Measurements from ENCODE around the gene KIF26A.

KIF26A gene

DNA sequence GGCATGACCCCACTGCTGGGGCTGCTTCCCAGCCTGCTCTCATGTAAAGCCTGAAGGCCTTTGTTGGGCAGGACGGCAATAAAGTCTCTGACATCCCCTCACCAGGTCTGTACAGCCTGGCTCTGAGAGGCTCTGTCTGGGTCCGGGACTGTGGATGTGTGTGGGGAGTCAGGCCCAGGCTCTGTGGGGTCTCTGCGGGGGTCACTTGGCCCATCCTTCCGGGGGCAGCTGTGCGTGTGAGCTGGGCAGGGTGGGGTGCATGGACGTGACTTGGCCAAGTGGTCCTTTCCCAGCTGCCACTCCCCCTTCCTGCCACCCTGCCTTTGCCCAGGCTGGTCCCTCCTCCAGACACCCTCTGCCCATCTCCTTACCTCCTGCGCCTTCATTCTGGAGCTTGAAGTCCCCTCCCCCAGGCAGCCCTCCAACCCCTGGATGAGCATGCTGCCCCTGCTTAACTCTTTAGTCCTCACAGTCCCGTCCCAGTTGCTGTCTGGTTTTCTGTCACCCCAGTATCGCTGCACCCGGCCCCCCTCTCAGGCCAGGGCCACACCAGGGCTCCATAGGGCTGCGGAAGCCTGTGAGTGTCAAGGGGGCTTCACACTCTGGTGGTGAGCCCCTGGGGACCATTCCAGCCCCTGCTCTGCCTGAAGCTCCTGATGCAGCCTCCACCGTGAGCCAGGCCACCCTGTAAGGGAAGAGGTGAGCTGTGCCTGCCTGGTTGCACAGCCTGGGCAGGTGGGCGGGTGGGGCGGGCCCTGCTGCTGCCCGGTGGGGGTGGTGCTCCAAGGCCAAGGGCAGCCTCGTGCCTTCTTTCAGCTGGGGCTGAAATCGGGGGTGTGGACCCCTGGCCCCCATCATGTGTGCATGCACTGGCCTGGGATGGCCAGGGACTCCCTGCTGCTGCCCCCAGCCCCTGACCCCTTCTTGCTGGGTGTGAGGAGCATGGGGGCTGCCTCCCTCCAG lies 25.5 kb upstream of the KIF26A start:
- no peak for DNase-seq (ENCODE audit: low spot score)

GRCh38 chr14:104113631-104114420 lies 24.6 kb upstream of the KIF26A start:
- DNase-seq (ENCODE audit: low spot score): no peak

- DNase-seq (ENCODE audit: low spot score): no peak
Measured at GRCh38 chr14:104114421-104115130, 23.8 kb upstream of the KIF26A start.

- no peak for DNase-seq (ENCODE audit: low spot score)
Measured at GRCh38 chr14:104115131-104115600, 23.2 kb upstream of the KIF26A start.

- no peak for DNase-seq (ENCODE audit: low spot score)
Measured at GRCh38 chr14:104115691-104116287, 22.6 kb upstream of the KIF26A start.

DNA sequence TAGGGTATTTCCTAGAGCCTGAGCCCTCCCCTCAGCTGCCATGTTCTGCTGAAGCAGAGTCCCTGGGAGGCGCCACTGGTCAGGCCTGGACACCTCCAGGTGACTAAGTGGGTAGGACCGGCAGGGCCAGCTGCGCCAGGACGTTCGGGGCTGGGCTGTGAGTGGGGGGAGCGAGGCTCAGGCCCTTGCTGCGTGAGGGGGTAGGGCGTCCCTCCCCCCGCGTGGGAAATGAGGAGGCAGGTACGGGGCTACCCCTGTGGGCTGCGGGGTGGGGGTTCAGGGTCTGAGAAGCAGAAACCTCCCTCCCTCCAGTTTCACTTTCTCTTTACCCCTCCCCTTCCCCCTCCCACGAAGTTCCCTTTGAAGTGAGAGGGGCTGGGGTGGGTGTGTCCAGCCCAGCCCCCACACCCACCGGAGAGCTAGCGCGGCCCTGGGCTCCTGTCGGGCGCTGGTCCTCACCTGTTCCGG lies 22.1 kb upstream of the KIF26A start:
- DNase-seq (ENCODE audit: low spot score): peak; percentile 34

GRCh38 chr14:104116756-104117340 lies 21.5 kb upstream of the KIF26A start:
- peak; percentile 29 for DNase-seq (ENCODE audit: low spot score)

- DNase-seq (ENCODE audit: low spot score): no peak
Measured at GRCh38 chr14:104117341-104118005, 20.9 kb upstream of the KIF26A start.

DNA sequence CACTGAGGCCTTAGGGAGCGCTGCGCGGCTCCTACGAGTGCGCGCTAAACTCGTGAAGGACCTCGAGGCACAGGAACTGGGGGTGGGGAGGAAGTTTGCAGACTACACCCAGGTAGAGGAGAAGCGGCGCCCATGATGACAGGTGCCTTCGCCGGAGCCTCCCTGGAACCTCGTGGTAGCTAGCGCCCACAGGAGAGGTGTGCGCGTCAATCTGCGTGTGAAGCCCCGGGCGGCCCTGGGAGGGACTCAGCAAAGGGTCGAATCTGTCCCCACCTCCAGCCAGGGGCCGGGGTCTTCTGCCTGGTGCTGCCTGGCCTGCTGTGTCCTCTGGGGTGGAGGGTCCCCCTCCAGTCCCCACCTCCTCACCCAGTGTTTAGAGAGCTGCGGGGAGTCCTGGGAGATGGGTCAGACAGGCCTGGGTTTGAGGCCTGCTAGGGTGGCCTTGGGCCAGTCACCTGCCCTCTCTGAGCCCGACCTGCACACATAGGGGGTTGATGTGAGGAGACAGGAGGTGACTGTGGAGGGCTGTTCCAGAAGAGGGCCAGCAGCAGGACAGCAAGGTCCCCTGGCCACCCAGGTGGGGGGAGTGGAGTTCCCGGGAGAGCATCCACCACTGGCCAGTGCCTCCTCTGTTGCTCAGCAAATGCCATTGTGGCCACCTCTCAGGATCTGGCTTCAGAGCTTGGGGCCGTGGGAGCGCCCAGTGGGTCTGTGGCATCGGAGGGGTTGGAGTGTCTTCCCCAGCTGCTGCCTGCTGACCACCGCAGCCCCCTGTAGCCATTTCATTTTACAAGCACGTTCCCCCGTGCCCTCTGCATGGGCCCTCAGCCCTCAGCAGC lies 20.2 kb upstream of the KIF26A start:
- DNase-seq (ENCODE audit: low spot score): no peak

GRCh38 chr14:104119119-104119487 lies 19.3 kb upstream of the KIF26A start:
- DNase-seq (ENCODE audit: low spot score): no peak

DNA sequence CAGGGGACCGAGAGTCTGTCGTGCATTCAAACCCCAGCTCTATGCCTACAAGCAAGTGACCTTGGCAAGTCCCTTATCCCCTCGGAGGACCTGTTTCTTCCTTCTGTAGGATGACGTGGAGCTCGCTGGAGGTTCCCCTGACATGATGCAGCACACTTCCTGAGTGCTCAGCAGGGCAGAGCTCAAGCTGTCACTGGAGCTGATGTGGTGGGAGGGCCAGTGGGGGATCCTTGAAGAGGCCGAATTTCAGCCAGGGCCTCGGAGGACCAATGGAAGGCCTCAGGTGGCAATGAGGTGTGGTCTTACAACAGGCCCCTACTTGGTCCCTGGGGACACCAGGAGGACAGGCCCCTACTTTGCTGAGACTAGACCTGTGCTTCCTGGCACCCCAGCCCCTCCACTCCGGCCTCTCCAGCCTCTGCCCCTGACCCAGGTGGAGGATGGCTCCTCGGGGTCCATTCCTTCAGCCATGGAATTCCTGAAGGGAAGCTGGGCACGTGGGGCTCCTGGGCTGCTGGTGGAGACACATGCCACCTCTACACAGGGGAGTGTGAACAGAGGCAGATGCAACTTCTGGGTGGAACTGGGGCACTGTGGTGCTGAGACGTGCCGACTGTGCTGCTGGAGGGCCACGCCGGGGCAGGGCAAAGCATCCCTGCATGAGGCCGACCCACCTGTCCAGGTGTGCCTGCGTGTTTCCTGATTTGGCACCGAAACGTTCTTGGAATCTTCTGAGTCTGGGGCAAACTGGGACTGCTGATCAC lies 18.7 kb upstream of the KIF26A start:
- no peak for DNase-seq (ENCODE audit: low spot score)

DNA sequence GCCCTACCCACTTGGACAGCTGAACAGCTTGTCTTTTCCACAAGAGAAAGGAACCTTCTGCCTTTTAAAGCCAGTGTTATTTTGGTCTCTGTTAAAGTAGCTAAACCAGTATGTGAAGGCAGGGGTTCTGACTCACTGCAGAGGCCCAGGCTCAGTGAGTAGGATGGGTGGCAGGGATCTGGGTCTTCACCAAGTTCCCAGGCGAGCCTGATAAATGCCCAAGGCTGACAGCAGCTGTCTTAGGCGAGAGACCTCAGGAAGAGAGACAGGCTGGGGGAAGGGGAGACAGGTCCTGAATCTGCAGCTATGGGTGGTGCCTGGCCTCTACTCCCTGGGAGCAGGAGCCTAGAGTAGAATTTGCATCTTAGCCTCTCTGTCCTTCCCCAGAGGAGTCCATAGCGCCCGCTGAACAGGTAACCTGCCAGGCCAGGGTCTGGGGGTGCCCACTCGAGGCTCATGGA lies 18.1 kb upstream of the KIF26A start:
- no peak for DNase-seq (ENCODE audit: low spot score)

- DNase-seq (ENCODE audit: low spot score): no peak
Measured at GRCh38 chr14:104121142-104121541, 17.2 kb upstream of the KIF26A start.

DNA sequence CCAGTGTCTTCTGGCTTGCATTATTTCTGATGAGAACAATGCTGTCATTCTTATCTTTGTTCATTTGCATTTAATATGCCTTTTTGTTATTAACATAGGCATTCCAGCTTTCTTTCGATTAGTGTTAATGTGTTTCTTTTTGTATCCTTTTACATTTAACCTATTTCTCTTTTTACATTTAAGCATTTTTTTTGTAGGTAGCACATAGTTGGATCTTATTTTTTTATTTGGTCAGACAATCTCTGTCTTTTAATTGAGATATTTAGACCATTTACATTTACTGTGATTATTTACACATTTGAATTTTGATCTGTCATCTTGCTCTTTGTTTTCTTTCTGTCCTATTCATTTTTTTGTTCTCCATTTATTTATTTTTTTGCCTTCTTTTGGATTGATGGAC lies 14.5 kb upstream of the KIF26A start:
- no peak for DNase-seq (ENCODE audit: low spot score)

DNA sequence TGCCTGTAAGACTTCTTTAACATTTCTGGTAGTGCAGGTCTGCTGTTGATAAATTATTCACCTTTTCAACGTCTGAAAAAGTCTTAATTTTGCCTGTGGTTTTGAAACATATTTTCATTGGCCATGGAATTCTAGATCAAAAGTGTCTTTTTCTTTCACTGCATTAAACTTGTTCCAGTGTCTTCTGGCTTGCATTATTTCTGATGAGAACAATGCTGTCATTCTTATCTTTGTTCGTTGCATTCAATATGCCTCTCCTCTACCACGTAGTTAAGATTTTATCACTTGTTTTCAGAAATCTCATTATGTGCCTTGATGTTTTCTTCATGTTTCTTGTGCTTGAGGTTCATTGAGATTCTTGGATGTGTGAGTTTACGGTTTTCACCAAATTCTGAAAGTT lies 13.4 kb upstream of the KIF26A start:
- no peak for DNase-seq (ENCODE audit: low spot score)

- no peak for DNase-seq (ENCODE audit: low spot score)
Measured at GRCh38 chr14:104126753-104127152, 11.6 kb upstream of the KIF26A start.

DNA sequence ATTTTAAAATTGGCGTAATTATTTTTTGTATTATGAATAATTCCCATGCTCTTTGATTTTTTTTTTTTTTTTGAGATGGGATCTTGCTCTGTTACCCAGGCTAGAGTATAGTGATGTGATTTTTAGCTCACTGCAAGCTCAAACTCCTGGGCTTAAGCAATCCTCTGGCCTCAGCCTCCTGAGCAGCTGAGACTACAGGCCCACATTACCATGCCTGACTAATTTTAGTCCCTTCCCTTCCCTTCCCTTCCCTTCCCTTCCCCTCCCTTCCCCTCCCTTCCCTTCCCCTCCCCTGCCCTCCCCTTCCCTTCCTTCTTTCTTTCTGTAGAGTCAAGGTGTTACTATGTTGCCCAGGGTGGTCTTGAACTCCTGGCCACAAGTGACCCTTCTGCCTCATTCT lies 9.4 kb upstream of the KIF26A start:
- no peak for DNase-seq (ENCODE audit: low spot score)

GRCh38 chr14:104129556-104129955 lies 8.8 kb upstream of the KIF26A start:
- no peak for DNase-seq (ENCODE audit: low spot score)

Measured in kidney tubule cell (primary cell).